HCT116 (cell line): ENCODE results near the gene SHANK3. TPM values are rescaled to one million over a fixed set of nuclear protein-coding genes. Genes with fewer than 3 reads are reported as not detected.

ENCODE experiments used
- ATAC-seq: fragments of 200-7000 bp; cut with Tn5 transposase; 2 replicates; pipeline ENCODE4 v1.9.1; 2020; ENCODE audit warnings: mild to moderate bottlenecking, moderate library complexity
- BruUV-seq: library from RNA; stranded (reverse); fragments of 400-500 nt; replicated peaks from 2 replicates; lab custom pipeline; 2021; lab: Mats Ljungman, UMichigan
- CTCF ChIA-PET: fragments of 300-600 bp; sonication (Branson Sonifier 250); formaldehyde crosslinking; loops from one replicate; lab custom pipeline; 2021; ENCODE audit warnings: antibody characterized with exemption; lab: Charles Lee
- POLR2A ChIA-PET: fragments of 300-600, 350-600 bp; sonication (Branson Sonifier 250); formaldehyde crosslinking; loops from one replicate; lab custom pipeline; 2021; ENCODE audit warnings: antibody characterized with exemption; lab: Charles Lee
- RAD21 ChIA-PET, 2 experiments: fragments of 300-600 bp; sonication (Branson Sonifier 250); formaldehyde crosslinking; loops; one replicate each; lab custom pipeline; 2023; ENCODE audit warnings: low total read pairs in 2 of 2; ENCODE audit not compliant: uncharacterized antibody in 2 of 2, unreplicated experiment in 2 of 2, low non-redundant PET in 1 of 2; lab: Charles Lee
- DNase-seq: peaks from one replicate; pipeline ENCODE4 v3.0.0-alpha.2; 2010; ENCODE audit warnings: low read depth, low spot score
- H2AFZ ChIP-seq: fragments of 200-600 bp; shearing (Covaris generic), sonication (generic); 2 replicates; pipeline ENCODE4 v1.6.1; 2017; ENCODE audit warnings: low read depth, mixed run types, mixed read lengths, antibody characterized with exemption, low read length; ENCODE audit not compliant: poor library complexity, severe bottlenecking
- H3K27ac ChIP-seq: 2 replicates; pipeline ENCODE4 v1.5.1; 2012; ENCODE audit warnings: low read depth, low read length
- H3K27me3 ChIP-seq: fragments of 200-600 bp; sonication (generic); 2 replicates; pipeline ENCODE4 v1.6.1; 2016; ENCODE audit warnings: mixed run types, low read length, mixed read lengths; ENCODE audit not compliant: insufficient read depth
- H3K36me3 ChIP-seq, 2 experiments: fragments of 200-500 bp in 1 of 2; fragments of 200-600 bp in 1 of 2; sonication (Bioruptor generic) in 1 of 2; sonication (generic) in 1 of 2; 2 replicates each; pipeline versions ENCODE4 v1.5.1 to v1.6.1; 2014 to 2016; ENCODE audit warnings: low read length in 2 of 2, inconsistent platforms in 1 of 2, mixed read lengths in 1 of 2, mixed run types in 1 of 2; ENCODE audit not compliant: insufficient read depth in 2 of 2, control insufficient read depth in 1 of 2
- H3K4me1 ChIP-seq, 2 experiments: fragments of 200-600 bp in 1 of 2; sonication (generic) in 1 of 2; 2 replicates each; pipeline versions ENCODE4 v1.5.1 to v1.6.1; 2012 to 2017; ENCODE audit warnings: low read length in 2 of 2, inconsistent platforms in 1 of 2, mild to moderate bottlenecking in 1 of 2, mixed read lengths in 1 of 2, mixed run types in 1 of 2, moderate library complexity in 1 of 2; ENCODE audit not compliant: insufficient read depth in 2 of 2, control insufficient read depth in 1 of 2
- H3K4me2 ChIP-seq: fragments of 200-600 bp; sonication (generic); 2 replicates; pipeline ENCODE4 v1.6.1; 2017; ENCODE audit warnings: mixed run types, low read length, mixed read lengths
- H3K4me3 ChIP-seq, 2 experiments: fragments of 200-600 bp in 1 of 2; sonication (generic) in 1 of 2; replicated peaks in 1 of 2; 2 replicates each; pipeline ENCODE4 v1.5.1; 2011 to 2016; ENCODE audit warnings: low read length in 2 of 2, control low read depth in 1 of 2, low read depth in 1 of 2, mild to moderate bottlenecking in 1 of 2, mixed read lengths in 1 of 2, mixed run types in 1 of 2
- H3K79me2 ChIP-seq: fragments of 200-600 bp; sonication (generic); 2 replicates; pipeline ENCODE4 v1.6.1; 2017; ENCODE audit warnings: mild to moderate bottlenecking, mixed run types, low read length, moderate library complexity, mixed read lengths; ENCODE audit not compliant: insufficient read depth
- H3K9ac ChIP-seq: fragments of 200-600 bp; sonication (generic); 2 replicates; pipeline ENCODE4 v1.6.1; 2016; ENCODE audit warnings: low read length, mixed read lengths
- H3K9me2 ChIP-seq: fragments of 200-600 bp; sonication (generic), shearing (Covaris generic); 2 replicates; pipeline ENCODE4 v1.6.1; 2017; ENCODE audit warnings: mixed run types, mild to moderate bottlenecking, moderate library complexity; ENCODE audit not compliant: insufficient read depth
- H3K9me3 ChIP-seq, 2 experiments: fragments of 200-500 bp in 1 of 2; fragments of 200-600 bp in 1 of 2; sonication (Bioruptor generic) in 1 of 2; sonication (generic) in 1 of 2; 2 replicates each; pipeline ENCODE4 v1.6.1; 2014 to 2017; ENCODE audit warnings: low read length in 2 of 2, mixed read lengths in 2 of 2, inconsistent platforms in 1 of 2, low read depth in 1 of 2, mild to moderate bottlenecking in 1 of 2, mixed run types in 1 of 2, moderate library complexity in 1 of 2; ENCODE audit not compliant: control insufficient read depth in 1 of 2, insufficient read depth in 1 of 2
- H4K20me1 ChIP-seq: fragments of 200-600 bp; sonication (generic), shearing (Covaris generic); 2 replicates; pipeline ENCODE4 v1.6.1; 2017; ENCODE audit warnings: mixed run types, mild to moderate bottlenecking, moderate library complexity; ENCODE audit not compliant: insufficient read depth
- CEBPB ChIP-seq: IDR thresholded peaks from 2 replicates; pipeline ENCODE4 v1.6.1; 2012; ENCODE audit warnings: low read depth
- FOSL1 ChIP-seq: IDR thresholded peaks from 2 replicates; pipeline ENCODE4 v1.6.1; 2012; ENCODE audit warnings: low read depth
- intact Hi-C: fragments of 100-400 bp; cut with micrococcal nuclease; formaldehyde crosslinking; loops from 2 replicates; pipeline ENCODE4 v1.10.0; 2022
- total RNA-seq: library from RNA; stranded (reverse); gene quantifications from one replicate; pipeline ENCODE4 v1.2.1, GENCODE V29; 2021; ENCODE audit not compliant: unreplicated experiment

SHANK3 gene
- total RNA-seq, 1 experiment from 2014 or later, result 16.0 TPM

GRCh38 chr22:50722048-50722701, 49.6 kb downstream of the SHANK3 start:
- Histone ChIP-seq H3K27me3 (no peaks in the 10 kb centered on the region), H3K36me3 (peaks cover 0 to 7% of the 10 kb centered on the region in 2 experiments; a peak in 3 of 4 replicates), H3K9me3 (no peaks in the 10 kb centered on the region), H3K9me2 (no peaks in the 10 kb centered on the region), H2AFZ (no peak overlapping the region), H4K20me1 (no peaks in the 10 kb centered on the region), H3K9ac (no peak overlapping the region), H3K4me2 (no peak overlapping the region), H3K27ac (no peak overlapping the region), H3K4me3 (no peak overlapping the region), H3K79me2 (no peaks in the 10 kb centered on the region), H3K4me1 (no peaks in the 10 kb centered on the region)
- TF ChIP-seq CEBPB (no peak), FOSL1 (no peak)
- intact Hi-C loops, result no loop called here
- DNase-seq (no peak), ATAC-seq (no peak)
- no TSS peak for BruUV-seq
- POLR2A ChIA-PET, result no interaction called here
- RAD21 ChIA-PET, result no interaction called here
- CTCF ChIA-PET, result no interaction called here

Other genes with a start within 250 kb of the SHANK3 start
- 91.1 TPM for gene SBF1, start 197.8 kb upstream of the SHANK3 start, total RNA-seq
- gene ADM2, start 191.3 kb upstream of the SHANK3 start, total RNA-seq, result 12.8 TPM
- gene MIOX, start 186.0 kb upstream of the SHANK3 start, total RNA-seq, result 0.39 TPM
- 56.9 TPM for gene LMF2, start 165.1 kb upstream of the SHANK3 start, total RNA-seq
- 99.1 TPM for gene NCAPH2, start 164.6 kb upstream of the SHANK3 start, total RNA-seq
- 7.0 TPM for gene SCO2, start 147.2 kb upstream of the SHANK3 start, total RNA-seq
- gene TYMP, start 142.8 kb upstream of the SHANK3 start, total RNA-seq, result 43.2 TPM
- 0.69 TPM for gene KLHDC7B, start 126.9 kb upstream of the SHANK3 start, total RNA-seq
- gene SYCE3, start 109.9 kb upstream of the SHANK3 start, total RNA-seq, result not detected
- 35.1 TPM for gene CPT1B, start 94.4 kb upstream of the SHANK3 start, total RNA-seq
- 55.1 TPM for gene CHKB, start 90.0 kb upstream of the SHANK3 start, total RNA-seq
- gene MAPK8IP2, start 72.0 kb upstream of the SHANK3 start, total RNA-seq, result 6.4 TPM
- gene ARSA, start 44.7 kb upstream of the SHANK3 start, total RNA-seq, result 16.4 TPM
- 1.5 TPM for gene ACR, start 65.4 kb downstream of the SHANK3 start, total RNA-seq
- 36.7 TPM for gene RABL2B, start 110.8 kb downstream of the SHANK3 start, total RNA-seq